LNCaP clone FGC (cell line): ENCODE measurements around the gene SCN3B.

ENCODE experiments used
- DNase-seq: peaks from one replicate; pipeline ENCODE4 v3.0.0-alpha.2; 2011; ENCODE audit warnings: low read depth
- H3K4me3 ChIP-seq: 2 replicates; pipeline ENCODE4 v1.5.1; 2011; ENCODE audit warnings: mild to moderate bottlenecking, low read depth, low read length, control low read depth
- TF ChIP-seq, protein P1 (sequence below): IDR thresholded peaks from 2 replicates; pipeline ENCODE4 v1.5.1; 2012; ENCODE audit warnings: mild to moderate bottlenecking; ENCODE audit not compliant: control insufficient read depth, insufficient read depth; ENCODE audit errors: extremely low read depth

SCN3B gene

GRCh38 chr11:123590296-123590912, 64.0 kb downstream of the SCN3B start:
- H3K4me3 ChIP-seq, result no peak overlapping the region
- TF ChIP-seq, protein P1, sequence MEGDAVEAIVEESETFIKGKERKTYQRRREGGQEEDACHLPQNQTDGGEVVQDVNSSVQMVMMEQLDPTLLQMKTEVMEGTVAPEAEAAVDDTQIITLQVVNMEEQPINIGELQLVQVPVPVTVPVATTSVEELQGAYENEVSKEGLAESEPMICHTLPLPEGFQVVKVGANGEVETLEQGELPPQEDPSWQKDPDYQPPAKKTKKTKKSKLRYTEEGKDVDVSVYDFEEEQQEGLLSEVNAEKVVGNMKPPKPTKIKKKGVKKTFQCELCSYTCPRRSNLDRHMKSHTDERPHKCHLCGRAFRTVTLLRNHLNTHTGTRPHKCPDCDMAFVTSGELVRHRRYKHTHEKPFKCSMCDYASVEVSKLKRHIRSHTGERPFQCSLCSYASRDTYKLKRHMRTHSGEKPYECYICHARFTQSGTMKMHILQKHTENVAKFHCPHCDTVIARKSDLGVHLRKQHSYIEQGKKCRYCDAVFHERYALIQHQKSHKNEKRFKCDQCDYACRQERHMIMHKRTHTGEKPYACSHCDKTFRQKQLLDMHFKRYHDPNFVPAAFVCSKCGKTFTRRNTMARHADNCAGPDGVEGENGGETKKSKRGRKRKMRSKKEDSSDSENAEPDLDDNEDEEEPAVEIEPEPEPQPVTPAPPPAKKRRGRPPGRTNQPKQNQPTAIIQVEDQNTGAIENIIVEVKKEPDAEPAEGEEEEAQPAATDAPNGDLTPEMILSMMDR, result no peak
- DNase-seq, result no peak

- no peak overlapping the region for H3K4me3 ChIP-seq
- DNase-seq, result no peak
- TF ChIP-seq, protein P1, result no peak
Observed at GRCh38 chr11:123588864-123589262, 65.6 kb downstream of the SCN3B start.

- DNase-seq, result no peak
- TF ChIP-seq, protein P1, result no peak
- H3K4me3 ChIP-seq, result no peak overlapping the region
Observed at GRCh38 chr11:123588117-123588863, 66.1 kb downstream of the SCN3B start.

DNA sequence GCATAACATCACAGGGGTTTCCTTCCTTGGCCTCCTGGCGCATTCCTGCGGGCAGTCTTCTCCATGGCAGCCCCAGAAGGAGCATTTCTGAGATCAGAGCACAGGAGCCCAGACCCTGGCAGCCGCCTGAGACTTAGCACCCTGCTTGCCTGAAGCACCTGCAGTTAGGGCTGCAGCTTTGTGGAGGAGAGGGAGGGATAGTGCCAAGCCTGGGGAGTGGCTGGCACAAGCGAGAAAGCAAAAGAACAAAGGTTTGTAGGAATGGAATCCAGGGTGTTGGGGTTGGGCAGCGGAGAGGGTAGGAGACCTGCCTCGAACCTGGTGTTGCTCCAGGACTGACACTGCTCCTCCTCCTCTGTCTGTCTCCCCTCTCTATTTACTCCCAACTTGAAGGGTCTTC, 66.9 kb downstream of the SCN3B start:
- no peak overlapping the region for H3K4me3 ChIP-seq
- DNase-seq, result no peak
- TF ChIP-seq, protein P1, result no peak

DNA sequence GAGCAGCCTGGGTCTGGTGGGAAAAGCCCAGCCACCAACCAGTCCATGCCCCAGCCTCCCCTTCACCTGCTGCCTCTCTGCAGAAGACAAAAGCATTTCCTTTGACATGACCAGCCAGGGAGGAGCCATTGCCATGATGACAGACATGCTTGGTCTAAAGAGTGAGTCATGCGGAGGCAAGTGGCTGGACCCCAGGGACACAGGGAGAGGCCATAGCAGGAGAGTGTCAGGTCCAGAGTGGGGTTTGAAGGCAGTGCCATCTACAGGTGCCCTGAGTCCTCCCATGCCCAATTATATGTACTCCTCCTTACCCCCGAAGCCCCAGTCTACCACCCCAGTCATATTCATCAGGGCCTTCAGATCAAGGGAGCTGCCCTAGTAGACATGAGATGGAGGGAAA, 67.4 kb downstream of the SCN3B start:
- no peak overlapping the region for H3K4me3 ChIP-seq
- DNase-seq, result no peak
- TF ChIP-seq, protein P1, result no peak

- DNase-seq, result no peak
- H3K4me3 ChIP-seq, result no peak overlapping the region
- TF ChIP-seq, protein P1, result no peak
Observed at GRCh38 chr11:123586568-123586967, 67.9 kb downstream of the SCN3B start.

GRCh38 chr11:123585706-123586105, 68.7 kb downstream of the SCN3B start:
- TF ChIP-seq, protein P1, result no peak
- no peak overlapping the region for H3K4me3 ChIP-seq
- DNase-seq, result no peak
